Measurements from ENCODE around the gene LCN10. TPM values are rescaled to one million over a fixed set of nuclear protein-coding genes. Genes with fewer than 3 reads are reported as not detected.

LCN10 gene
- total and polyA plus RNA-seq, 9 of the 15 experiments (the other 6 are each of a cell fraction or from before 2014, with no cell fraction given), result 0.10 to 0.21 (median 0.14) TPM; not detected in 6

- TF ChIP-seq SMAD2 (IDR thresholded peaks at IDR 0.05; ENCODE audit: low read depth, low read length) (no peak), TFAP4 (CRISPR knock-in tag; IDR thresholded peaks at IDR 0.05; ENCODE audit: borderline replicate concordance) (no peak), HDAC8 (tag; IDR thresholded peaks at IDR 0.05) (no peak), POLR2B (IDR thresholded peaks at IDR 0.05; ENCODE audit: low read depth, partially characterized antibody) (no peak), CBX3 (IDR thresholded peaks at IDR 0.05; ENCODE audit: borderline replicate concordance in 1 of 2, low read length in 2 of 2) (0 out of 3 replicates have a peak, but pooled peaks of 1 of the 2 experiments have one; percentile 30), MEIS2 (IDR thresholded peaks at IDR 0.05; ENCODE audit: partially characterized antibody) (peak; percentile 56), ZNF354B (CRISPR knock-in tag; IDR thresholded peaks at IDR 0.05) (no peak), ZKSCAN8 (CRISPR knock-in tag; IDR thresholded peaks at IDR 0.05) (no peak), CHD4 (IDR thresholded peaks at IDR 0.05; ENCODE audit: insufficient read depth, insufficient replicate concordance, low read depth, low read length, poor library complexity, severe bottlenecking) (no peak), ETS1 (conservative IDR thresholded peaks at IDR 0.05; ENCODE audit: control insufficient read depth, low read depth, low read length) (no peak), NFRKB (IDR thresholded peaks at IDR 0.05; ENCODE audit: low read depth) (no peak), HMG20B (CRISPR knock-in tag; IDR thresholded peaks at IDR 0.05) (no peak), GMEB1 (CRISPR knock-in tag; IDR thresholded peaks at IDR 0.05) (no peak), HNRNPUL1 (IDR thresholded peaks at IDR 0.05; ENCODE audit: low read length) (no peak)
- TF ChIP-seq, protein P1, sequence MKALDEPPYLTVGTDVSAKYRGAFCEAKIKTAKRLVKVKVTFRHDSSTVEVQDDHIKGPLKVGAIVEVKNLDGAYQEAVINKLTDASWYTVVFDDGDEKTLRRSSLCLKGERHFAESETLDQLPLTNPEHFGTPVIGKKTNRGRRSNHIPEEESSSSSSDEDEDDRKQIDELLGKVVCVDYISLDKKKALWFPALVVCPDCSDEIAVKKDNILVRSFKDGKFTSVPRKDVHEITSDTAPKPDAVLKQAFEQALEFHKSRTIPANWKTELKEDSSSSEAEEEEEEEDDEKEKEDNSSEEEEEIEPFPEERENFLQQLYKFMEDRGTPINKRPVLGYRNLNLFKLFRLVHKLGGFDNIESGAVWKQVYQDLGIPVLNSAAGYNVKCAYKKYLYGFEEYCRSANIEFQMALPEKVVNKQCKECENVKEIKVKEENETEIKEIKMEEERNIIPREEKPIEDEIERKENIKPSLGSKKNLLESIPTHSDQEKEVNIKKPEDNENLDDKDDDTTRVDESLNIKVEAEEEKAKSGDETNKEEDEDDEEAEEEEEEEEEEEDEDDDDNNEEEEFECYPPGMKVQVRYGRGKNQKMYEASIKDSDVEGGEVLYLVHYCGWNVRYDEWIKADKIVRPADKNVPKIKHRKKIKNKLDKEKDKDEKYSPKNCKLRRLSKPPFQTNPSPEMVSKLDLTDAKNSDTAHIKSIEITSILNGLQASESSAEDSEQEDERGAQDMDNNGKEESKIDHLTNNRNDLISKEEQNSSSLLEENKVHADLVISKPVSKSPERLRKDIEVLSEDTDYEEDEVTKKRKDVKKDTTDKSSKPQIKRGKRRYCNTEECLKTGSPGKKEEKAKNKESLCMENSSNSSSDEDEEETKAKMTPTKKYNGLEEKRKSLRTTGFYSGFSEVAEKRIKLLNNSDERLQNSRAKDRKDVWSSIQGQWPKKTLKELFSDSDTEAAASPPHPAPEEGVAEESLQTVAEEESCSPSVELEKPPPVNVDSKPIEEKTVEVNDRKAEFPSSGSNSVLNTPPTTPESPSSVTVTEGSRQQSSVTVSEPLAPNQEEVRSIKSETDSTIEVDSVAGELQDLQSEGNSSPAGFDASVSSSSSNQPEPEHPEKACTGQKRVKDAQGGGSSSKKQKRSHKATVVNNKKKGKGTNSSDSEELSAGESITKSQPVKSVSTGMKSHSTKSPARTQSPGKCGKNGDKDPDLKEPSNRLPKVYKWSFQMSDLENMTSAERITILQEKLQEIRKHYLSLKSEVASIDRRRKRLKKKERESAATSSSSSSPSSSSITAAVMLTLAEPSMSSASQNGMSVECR (CRISPR knock-in tag; IDR thresholded peaks at IDR 0.05), result no peak
- TF ChIP-seq, protein P2, sequence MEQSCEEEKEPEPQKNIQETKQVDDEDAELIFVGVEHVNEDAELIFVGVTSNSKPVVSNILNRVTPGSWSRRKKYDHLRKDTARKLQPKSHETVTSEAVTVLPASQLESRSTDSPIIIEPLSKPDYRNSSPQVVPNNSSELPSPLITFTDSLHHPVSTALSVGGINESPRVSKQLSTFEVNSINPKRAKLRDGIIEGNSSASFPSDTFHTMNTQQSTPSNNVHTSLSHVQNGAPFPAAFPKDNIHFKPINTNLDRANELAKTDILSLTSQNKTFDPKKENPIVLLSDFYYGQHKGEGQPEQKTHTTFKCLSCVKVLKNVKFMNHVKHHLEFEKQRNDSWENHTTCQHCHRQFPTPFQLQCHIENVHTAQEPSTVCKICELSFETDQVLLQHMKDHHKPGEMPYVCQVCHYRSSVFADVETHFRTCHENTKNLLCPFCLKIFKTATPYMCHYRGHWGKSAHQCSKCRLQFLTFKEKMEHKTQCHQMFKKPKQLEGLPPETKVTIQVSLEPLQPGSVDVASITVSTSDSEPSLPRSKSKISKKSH (CRISPR knock-in tag; IDR thresholded peaks at IDR 0.05), result no peak
- TF ChIP-seq, protein P3, sequence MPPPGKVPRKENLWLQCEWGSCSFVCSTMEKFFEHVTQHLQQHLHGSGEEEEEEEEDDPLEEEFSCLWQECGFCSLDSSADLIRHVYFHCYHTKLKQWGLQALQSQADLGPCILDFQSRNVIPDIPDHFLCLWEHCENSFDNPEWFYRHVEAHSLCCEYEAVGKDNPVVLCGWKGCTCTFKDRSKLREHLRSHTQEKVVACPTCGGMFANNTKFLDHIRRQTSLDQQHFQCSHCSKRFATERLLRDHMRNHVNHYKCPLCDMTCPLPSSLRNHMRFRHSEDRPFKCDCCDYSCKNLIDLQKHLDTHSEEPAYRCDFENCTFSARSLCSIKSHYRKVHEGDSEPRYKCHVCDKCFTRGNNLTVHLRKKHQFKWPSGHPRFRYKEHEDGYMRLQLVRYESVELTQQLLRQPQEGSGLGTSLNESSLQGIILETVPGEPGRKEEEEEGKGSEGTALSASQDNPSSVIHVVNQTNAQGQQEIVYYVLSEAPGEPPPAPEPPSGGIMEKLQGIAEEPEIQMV (tag; conservative IDR thresholded peaks at IDR 0.05; ENCODE audit: low read depth), result no peak
Observed at GRCh38 chr9:136784997-136785361, 42.2 kb upstream of the LCN10 start (continued).
